Gastroesophageal sphincter (tissue), 3 donors: Measurements from ENCODE around the gene UBE2J2.

Source experiments
- CTCF ChIP-seq, 4 experiments: fragments of 200-600 bp in 2 of 4; fragments of 450-650 bp in 2 of 4; sonication (generic) in 1 of 4; IDR thresholded peaks; one replicate each; pipeline ENCODE4 v1.5.1; 2017 to 2019; ENCODE audit warnings: antibody characterized with exemption in 4 of 4, mild to moderate bottlenecking in 2 of 4, moderate library complexity in 2 of 4
- POLR2A ChIP-seq, 2 donors: fragments of 450-650 bp; IDR thresholded peaks; one replicate each; pipeline ENCODE4 v1.6.1; 2017; ENCODE audit warnings: antibody characterized with exemption in 2 of 2, mild to moderate bottlenecking in 2 of 2, moderate library complexity in 1 of 2
- POLR2AphosphoS5 ChIP-seq: sonication (generic); formaldehyde crosslinking; IDR thresholded peaks from one replicate; pipeline ENCODE4 v1.6.1; 2017; ENCODE audit warnings: antibody characterized with exemption

GRCh38 chr1:1206966-1207531 is 66.6 kb downstream of the UBE2J2 start:
- no peak for TF ChIP-seq POLR2A (IDR thresholded peaks at IDR 0.05)
- no peak for TF ChIP-seq CTCF (IDR thresholded peaks at IDR 0.05)
- TF ChIP-seq POLR2AphosphoS5, result no peak
